Measurements from ENCODE around the gene RAET1L. TPM values are rescaled to one million over a fixed set of nuclear protein-coding genes. Genes with fewer than 3 reads are reported as not detected.

RAET1L gene
- total and polyA plus RNA-seq, 9 of the 15 experiments (the other 6 are each of a cell fraction or from before 2014, with no cell fraction given) = not detected

DNA sequence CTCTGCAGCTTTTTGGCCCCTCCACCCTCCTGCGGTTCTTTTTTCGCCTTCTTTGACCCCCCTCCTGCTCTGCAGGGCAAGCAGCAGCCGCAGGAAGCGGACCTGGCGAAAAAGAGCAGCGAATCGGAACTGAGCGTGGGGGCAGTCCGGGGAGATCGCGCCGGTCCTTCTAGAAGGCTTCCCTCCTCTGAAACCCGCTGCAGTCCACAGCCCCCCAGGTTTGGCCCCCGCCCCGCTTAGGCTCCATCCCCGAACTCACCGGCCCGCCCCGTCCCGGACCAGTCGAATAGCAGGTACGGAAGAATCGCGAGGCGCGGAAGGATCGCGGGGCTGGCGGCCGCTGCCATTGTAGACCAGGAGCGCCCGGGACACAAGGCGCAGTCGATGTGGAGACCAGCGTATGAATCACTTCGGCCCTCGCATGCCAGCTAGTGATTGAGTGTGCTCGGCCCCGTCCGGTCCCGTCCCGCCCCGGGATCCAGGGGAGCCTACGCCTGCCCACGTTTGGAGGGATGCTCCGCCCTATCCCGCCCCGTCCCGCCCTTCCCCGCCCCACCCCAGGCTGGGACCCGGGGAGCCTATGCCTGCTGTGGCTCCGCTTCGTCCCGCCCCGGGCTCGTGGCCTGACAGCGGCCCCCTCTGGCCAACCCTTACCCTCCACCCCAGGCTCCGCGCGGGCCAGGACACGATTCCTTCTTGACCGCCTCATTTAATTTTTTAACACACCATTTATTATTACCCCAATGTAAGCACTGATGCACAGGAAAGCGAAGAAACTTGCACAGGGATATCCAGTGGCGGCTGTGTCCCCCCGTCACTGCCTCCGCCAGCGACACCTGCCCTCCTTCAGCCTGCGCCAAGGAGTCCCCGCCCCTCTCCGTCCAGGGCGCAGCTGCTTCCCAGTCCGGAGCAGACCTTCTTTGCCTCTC is 43.7 kb upstream of the RAET1L start, which contains the start of gene ULBP3 (continued):
- TF ChIP-seq, protein P1, sequence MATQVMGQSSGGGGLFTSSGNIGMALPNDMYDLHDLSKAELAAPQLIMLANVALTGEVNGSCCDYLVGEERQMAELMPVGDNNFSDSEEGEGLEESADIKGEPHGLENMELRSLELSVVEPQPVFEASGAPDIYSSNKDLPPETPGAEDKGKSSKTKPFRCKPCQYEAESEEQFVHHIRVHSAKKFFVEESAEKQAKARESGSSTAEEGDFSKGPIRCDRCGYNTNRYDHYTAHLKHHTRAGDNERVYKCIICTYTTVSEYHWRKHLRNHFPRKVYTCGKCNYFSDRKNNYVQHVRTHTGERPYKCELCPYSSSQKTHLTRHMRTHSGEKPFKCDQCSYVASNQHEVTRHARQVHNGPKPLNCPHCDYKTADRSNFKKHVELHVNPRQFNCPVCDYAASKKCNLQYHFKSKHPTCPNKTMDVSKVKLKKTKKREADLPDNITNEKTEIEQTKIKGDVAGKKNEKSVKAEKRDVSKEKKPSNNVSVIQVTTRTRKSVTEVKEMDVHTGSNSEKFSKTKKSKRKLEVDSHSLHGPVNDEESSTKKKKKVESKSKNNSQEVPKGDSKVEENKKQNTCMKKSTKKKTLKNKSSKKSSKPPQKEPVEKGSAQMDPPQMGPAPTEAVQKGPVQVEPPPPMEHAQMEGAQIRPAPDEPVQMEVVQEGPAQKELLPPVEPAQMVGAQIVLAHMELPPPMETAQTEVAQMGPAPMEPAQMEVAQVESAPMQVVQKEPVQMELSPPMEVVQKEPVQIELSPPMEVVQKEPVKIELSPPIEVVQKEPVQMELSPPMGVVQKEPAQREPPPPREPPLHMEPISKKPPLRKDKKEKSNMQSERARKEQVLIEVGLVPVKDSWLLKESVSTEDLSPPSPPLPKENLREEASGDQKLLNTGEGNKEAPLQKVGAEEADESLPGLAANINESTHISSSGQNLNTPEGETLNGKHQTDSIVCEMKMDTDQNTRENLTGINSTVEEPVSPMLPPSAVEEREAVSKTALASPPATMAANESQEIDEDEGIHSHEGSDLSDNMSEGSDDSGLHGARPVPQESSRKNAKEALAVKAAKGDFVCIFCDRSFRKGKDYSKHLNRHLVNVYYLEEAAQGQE (IDR thresholded peaks at IDR 0.05; ENCODE audit: borderline replicate concordance) = peak; percentile 10; the same call in 1 of the 2 replicates
- TF ChIP-seq, protein P1 (CRISPR knock-in tag; IDR thresholded peaks at IDR 0.05; ENCODE audit: low read depth) = no peak
- peak; percentile 23 for TF ChIP-seq CCNT2 (IDR thresholded peaks at IDR 0.05; ENCODE audit: borderline replicate concordance, extremely low read depth, insufficient read length, low read depth, low read length)
- TF ChIP-seq HNRNPK (IDR thresholded peaks at IDR 0.05; ENCODE audit: low read depth, low read length, poor library complexity, severe bottlenecking) = no peak
- TF ChIP-seq MAFK (IDR thresholded peaks at IDR 0.05; ENCODE audit: low read length) = no peak
- TF ChIP-seq SRF (CRISPR knock-in tag; IDR thresholded peaks at IDR 0.05) = no peak
- TF ChIP-seq, protein P2, sequence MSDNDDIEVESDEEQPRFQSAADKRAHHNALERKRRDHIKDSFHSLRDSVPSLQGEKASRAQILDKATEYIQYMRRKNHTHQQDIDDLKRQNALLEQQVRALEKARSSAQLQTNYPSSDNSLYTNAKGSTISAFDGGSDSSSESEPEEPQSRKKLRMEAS (CRISPR knock-in tag; IDR thresholded peaks at IDR 0.05) = no peak
- TF ChIP-seq, protein P3, sequence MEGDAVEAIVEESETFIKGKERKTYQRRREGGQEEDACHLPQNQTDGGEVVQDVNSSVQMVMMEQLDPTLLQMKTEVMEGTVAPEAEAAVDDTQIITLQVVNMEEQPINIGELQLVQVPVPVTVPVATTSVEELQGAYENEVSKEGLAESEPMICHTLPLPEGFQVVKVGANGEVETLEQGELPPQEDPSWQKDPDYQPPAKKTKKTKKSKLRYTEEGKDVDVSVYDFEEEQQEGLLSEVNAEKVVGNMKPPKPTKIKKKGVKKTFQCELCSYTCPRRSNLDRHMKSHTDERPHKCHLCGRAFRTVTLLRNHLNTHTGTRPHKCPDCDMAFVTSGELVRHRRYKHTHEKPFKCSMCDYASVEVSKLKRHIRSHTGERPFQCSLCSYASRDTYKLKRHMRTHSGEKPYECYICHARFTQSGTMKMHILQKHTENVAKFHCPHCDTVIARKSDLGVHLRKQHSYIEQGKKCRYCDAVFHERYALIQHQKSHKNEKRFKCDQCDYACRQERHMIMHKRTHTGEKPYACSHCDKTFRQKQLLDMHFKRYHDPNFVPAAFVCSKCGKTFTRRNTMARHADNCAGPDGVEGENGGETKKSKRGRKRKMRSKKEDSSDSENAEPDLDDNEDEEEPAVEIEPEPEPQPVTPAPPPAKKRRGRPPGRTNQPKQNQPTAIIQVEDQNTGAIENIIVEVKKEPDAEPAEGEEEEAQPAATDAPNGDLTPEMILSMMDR (IDR thresholded peaks at IDR 0.05 in 2 of 3, conservative IDR thresholded peaks at IDR 0.05 in 1 of 3; ENCODE audit: insufficient read depth in 2 of 3, low read depth in 1 of 3, low read length in 3 of 3) = peak; percentile 45 to 70 (median 50); a peak in 5 of 6 replicates
- TF ChIP-seq, protein P4, sequence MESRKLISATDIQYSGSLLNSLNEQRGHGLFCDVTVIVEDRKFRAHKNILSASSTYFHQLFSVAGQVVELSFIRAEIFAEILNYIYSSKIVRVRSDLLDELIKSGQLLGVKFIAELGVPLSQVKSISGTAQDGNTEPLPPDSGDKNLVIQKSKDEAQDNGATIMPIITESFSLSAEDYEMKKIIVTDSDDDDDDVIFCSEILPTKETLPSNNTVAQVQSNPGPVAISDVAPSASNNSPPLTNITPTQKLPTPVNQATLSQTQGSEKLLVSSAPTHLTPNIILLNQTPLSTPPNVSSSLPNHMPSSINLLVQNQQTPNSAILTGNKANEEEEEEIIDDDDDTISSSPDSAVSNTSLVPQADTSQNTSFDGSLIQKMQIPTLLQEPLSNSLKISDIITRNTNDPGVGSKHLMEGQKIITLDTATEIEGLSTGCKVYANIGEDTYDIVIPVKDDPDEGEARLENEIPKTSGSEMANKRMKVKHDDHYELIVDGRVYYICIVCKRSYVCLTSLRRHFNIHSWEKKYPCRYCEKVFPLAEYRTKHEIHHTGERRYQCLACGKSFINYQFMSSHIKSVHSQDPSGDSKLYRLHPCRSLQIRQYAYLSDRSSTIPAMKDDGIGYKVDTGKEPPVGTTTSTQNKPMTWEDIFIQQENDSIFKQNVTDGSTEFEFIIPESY (CRISPR knock-in tag; IDR thresholded peaks at IDR 0.05) = peak; percentile 59; the same call in 1 of the 2 replicates
- TF ChIP-seq MECOM (CRISPR knock-in tag; IDR thresholded peaks at IDR 0.05) = no peak

All from K562 (cell line).